Inferior parietal cortex (tissue), 1 donor: ENCODE results near the gene CERK.

Experiments
- DNase-seq: peaks from one replicate; pipeline ENCODE4 v3.0.0-alpha.2; 2016; ENCODE audit errors: extremely low spot score

Gene CERK

GRCh38 chr22:46699091-46699490 is 39.0 kb downstream of the CERK start:
- no peak for DNase-seq

GRCh38 chr22:46697811-46698515 is 40.1 kb downstream of the CERK start:
- no peak for DNase-seq

GRCh38 chr22:46696614-46697013 is 41.4 kb downstream of the CERK start:
- DNase-seq: no peak

GRCh38 chr22:46696229-46696518 is 41.9 kb downstream of the CERK start:
- no peak for DNase-seq

- no peak for DNase-seq
Observed at GRCh38 chr22:46695346-46696228, 42.5 kb downstream of the CERK start.

GRCh38 chr22:46694416-46695170 is 43.5 kb downstream of the CERK start:
- no peak for DNase-seq

GRCh38 chr22:46693634-46694415 is 44.2 kb downstream of the CERK start:
- DNase-seq: peak; percentile 24

- DNase-seq: no peak
Observed at GRCh38 chr22:46691571-46691970, 46.5 kb downstream of the CERK start.

GRCh38 chr22:46690146-46690545 is 47.9 kb downstream of the CERK start:
- no peak for DNase-seq

- DNase-seq: no peak
Observed at GRCh38 chr22:46688949-46689348, 49.1 kb downstream of the CERK start.

GRCh38 chr22:46687460-46687859 is 50.6 kb downstream of the CERK start:
- no peak for DNase-seq

GRCh38 chr22:46687048-46687444 is 51.0 kb downstream of the CERK start:
- no peak for DNase-seq

- DNase-seq: no peak
Observed at GRCh38 chr22:46686221-46687047, 51.6 kb downstream of the CERK start.

GRCh38 chr22:46684706-46685105 is 53.3 kb downstream of the CERK start:
- DNase-seq: no peak

GRCh38 chr22:46682011-46682731 is 55.9 kb downstream of the CERK start:
- no peak for DNase-seq

- no peak for DNase-seq
Observed at GRCh38 chr22:46681010-46681409, 57.0 kb downstream of the CERK start.

GRCh38 chr22:46679706-46680269 is 58.3 kb downstream of the CERK start:
- no peak for DNase-seq

- DNase-seq: no peak
Observed at GRCh38 chr22:46678785-46679700, 59.0 kb downstream of the CERK start.
